HCT116 (cell line): ENCODE data around the gene EVX2.

Experiments used
- CTCF ChIP-seq, 3 experiments: fragments of 200-600 bp in 1 of 3; sonication (generic) in 1 of 3; IDR thresholded peaks in 2 of 3; conservative IDR thresholded peaks in 1 of 3; 2 replicates each; pipeline ENCODE4 v1.5.1; 2012 to 2017; ENCODE audit warnings: low read depth in 2 of 3, low read length in 2 of 3, antibody characterized with exemption in 1 of 3, borderline replicate concordance in 1 of 3, control low read depth in 1 of 3, mild to moderate bottlenecking in 1 of 3, mixed read lengths in 1 of 3, mixed run types in 1 of 3, moderate library complexity in 1 of 3; ENCODE audit not compliant: insufficient read depth in 1 of 3
- EZH2 ChIP-seq: fragments of 200-600 bp; sonication (generic); IDR thresholded peaks from 2 replicates; pipeline ENCODE4 v1.6.1; 2017; ENCODE audit warnings: antibody characterized with exemption, mixed run types
- MAX ChIP-seq: IDR thresholded peaks from 2 replicates; pipeline ENCODE4 v1.6.1; 2012
- POLR2A ChIP-seq: IDR thresholded peaks from 2 replicates; pipeline ENCODE4 v1.7.0; 2011; ENCODE audit warnings: borderline replicate concordance; ENCODE audit not compliant: insufficient read depth, insufficient read length; ENCODE audit errors: extremely low read depth
- SIN3A ChIP-seq: IDR thresholded peaks from 2 replicates; pipeline ENCODE4 v1.6.1; 2012; ENCODE audit warnings: low read depth
- YY1 ChIP-seq: IDR thresholded peaks from 2 replicates; pipeline ENCODE4 v1.6.1; 2011; ENCODE audit warnings: low read length, low read depth, moderate library complexity, mild to moderate bottlenecking; ENCODE audit not compliant: insufficient replicate concordance; ENCODE audit errors: extremely low read depth
- ZBTB33 ChIP-seq: IDR thresholded peaks from 2 replicates; pipeline ENCODE4 v1.6.1; 2011; ENCODE audit warnings: mild to moderate bottlenecking, low read length, moderate library complexity; ENCODE audit not compliant: insufficient replicate concordance; ENCODE audit errors: extremely low read depth
- ZNF274 ChIP-seq: fragments of 200-500 bp; sonication (Bioruptor generic); IDR thresholded peaks from 2 replicates; pipeline ENCODE4 v1.6.1; 2014; ENCODE audit warnings: mild to moderate bottlenecking, low read depth, low read length, inconsistent platforms

- TF ChIP-seq ZNF274: no peak
- no peak for TF ChIP-seq POLR2A
- TF ChIP-seq MAX: no peak
- no peak for TF ChIP-seq SIN3A
- no peak for TF ChIP-seq CTCF (IDR thresholded peaks at IDR 0.05 in 2 of 3, conservative IDR thresholded peaks at IDR 0.05 in 1 of 3; ENCODE audit: borderline replicate concordance in 1 of 3, insufficient read depth in 1 of 3, low read depth in 2 of 3, low read length in 2 of 3)
- no peak for TF ChIP-seq ZBTB33
- no peak for TF ChIP-seq YY1
- no peak for TF ChIP-seq EZH2
Measured at GRCh38 chr2:176122683-176123410, 39.1 kb upstream of the EVX2 start, which contains the start of gene HOXD9.
